ENCODE measurements around the gene SEPSECS. TPM values are rescaled to one million over a fixed set of nuclear protein-coding genes. Genes with fewer than 3 reads are reported as not detected.

The SEPSECS gene
- total and polyA plus RNA-seq, 9 donors = 4.0 to 11.0 (median 8.6) TPM

DNA sequence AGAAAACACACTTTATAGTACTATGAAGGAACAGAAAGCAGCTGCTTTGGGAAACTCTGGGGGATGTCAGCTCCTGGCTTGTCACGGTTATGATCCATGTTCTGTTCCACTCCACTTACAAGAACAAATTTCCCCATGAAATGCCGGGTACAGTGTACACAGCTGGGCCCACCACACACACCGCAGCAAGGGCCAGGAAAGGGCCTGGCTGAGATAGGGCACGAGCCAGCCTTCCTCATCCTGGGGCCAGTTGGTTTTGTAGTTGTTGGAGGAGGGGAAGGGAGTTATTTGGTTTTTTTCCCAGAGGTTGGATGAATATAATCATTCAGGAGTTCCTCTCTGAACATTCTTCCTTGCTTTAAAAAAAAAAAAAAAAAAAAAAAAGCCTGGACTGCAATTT, 56.8 kb downstream of the SEPSECS start:
- WGBS, 3 donors = 2 to 7% (median 3%) methylated on average over 4 of the region's 4 CpGs
- peak overlapping the region; percentile 4 to 59 for H3K27ac ChIP-seq

GRCh38 chr4:25101836-25102235, 58.4 kb downstream of the SEPSECS start:
- H3K27ac ChIP-seq = no peak overlapping the region
- H3K27me3 ChIP-seq = no peaks in the 10 kb centered on the region
- no peak overlapping the region for H3K4me3 ChIP-seq
- intact Hi-C loops (cut with DNase I) = loop anchor here in 2 of 4 donors (2.0 to 10.0 kb wide), 2 partner anchors 49 to 53 kb away; no protein-coding TSS in a partner anchor
- no peaks in the 10 kb centered on the region for H3K9me3 ChIP-seq
- H3K36me3 ChIP-seq = no peaks in the 10 kb centered on the region
- no peak for DNase-seq
- peaks cover 11% of the 10 kb centered on the region for H3K4me1 ChIP-seq (ENCODE audit: insufficient read depth)
- 92 to 97% (median 94%) methylated on average over 5 of the region's 5 CpGs for WGBS, 3 donors
- TF ChIP-seq POLR2A (IDR thresholded peaks at IDR 0.05) = no peak
- TF ChIP-seq EP300 (IDR thresholded peaks at IDR 0.05) = no peak
- no peak for TF ChIP-seq CTCF (IDR thresholded peaks at IDR 0.05)

More for the DNA sequence above, 56.8 kb downstream of the SEPSECS start:
- no peak for TF ChIP-seq EP300 (IDR thresholded peaks at IDR 0.05)
- no peak for TF ChIP-seq POLR2A (IDR thresholded peaks at IDR 0.05)
- TF ChIP-seq CTCF (IDR thresholded peaks at IDR 0.05) = no peak
- H3K4me1 ChIP-seq (ENCODE audit: insufficient read depth) = peaks cover 11% of the 10 kb centered on the region
- H3K4me3 ChIP-seq = no peak overlapping the region
- no peaks in the 10 kb centered on the region for H3K36me3 ChIP-seq
- DNase-seq = peak; percentile 43 to 74 (median 59)
- H3K9me3 ChIP-seq = no peaks in the 10 kb centered on the region
- H3K27me3 ChIP-seq = no peaks in the 10 kb centered on the region
- intact Hi-C loops (cut with DNase I) = loop anchor here in 1 of 4 donors (10.0 kb wide), 1 partner anchor 51 kb away; no protein-coding TSS in a partner anchor

- Histone ChIP-seq H3K9me3 (no peaks in the 10 kb centered on the region), H3K4me3 (no peak overlapping the region), H3K36me3 (no peaks in the 10 kb centered on the region), H3K27me3 (no peaks in the 10 kb centered on the region), H3K27ac (no peak overlapping the region), H3K4me1 (ENCODE audit: insufficient read depth) (peaks cover 11% of the 10 kb centered on the region)
- TF ChIP-seq POLR2A (IDR thresholded peaks at IDR 0.05) = no peak
- TF ChIP-seq CTCF (IDR thresholded peaks at IDR 0.05) = no peak
- no peak for TF ChIP-seq EP300 (IDR thresholded peaks at IDR 0.05)
- no peak for DNase-seq
- intact Hi-C loops (cut with DNase I) = loop anchor here in 2 of 4 donors (2.0 to 10.0 kb wide), 2 partner anchors 48 to 54 kb away; no protein-coding TSS in a partner anchor
Measured at GRCh38 chr4:25100710-25101109, 59.5 kb downstream of the SEPSECS start.

DNA sequence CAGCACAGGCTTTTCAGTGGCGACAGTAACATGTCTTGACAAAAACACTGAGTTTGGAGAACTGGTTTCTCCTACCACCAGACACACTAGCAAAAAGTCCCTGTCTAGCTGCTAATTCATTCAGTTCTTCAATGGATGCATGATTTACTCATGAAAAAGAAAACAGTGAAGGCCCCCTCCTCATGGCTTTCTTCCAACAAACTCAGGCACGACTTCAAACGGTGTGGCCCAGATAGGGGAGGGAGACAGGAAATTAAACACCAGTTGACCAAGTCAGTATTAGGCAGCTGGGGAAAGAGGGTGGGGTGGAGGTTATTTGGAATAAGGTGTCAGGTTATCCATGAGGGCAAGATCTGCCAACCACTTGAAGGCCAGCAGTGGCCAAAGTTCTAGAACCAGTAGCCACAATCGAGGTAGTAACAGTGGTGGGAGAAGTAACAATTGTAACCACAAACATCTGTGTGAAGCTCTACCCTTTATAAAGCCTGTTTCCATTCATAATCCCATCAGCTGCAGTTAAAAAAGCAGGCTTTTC, 60.2 kb downstream of the SEPSECS start:
- no peaks in the 10 kb centered on the region for H3K9me3 ChIP-seq
- H3K4me3 ChIP-seq = no peak overlapping the region
- peaks cover 11% of the 10 kb centered on the region for H3K4me1 ChIP-seq (ENCODE audit: insufficient read depth)
- TF ChIP-seq CTCF (IDR thresholded peaks at IDR 0.05) = no peak
- TF ChIP-seq POLR2A (IDR thresholded peaks at IDR 0.05) = no peak
- no peak for TF ChIP-seq EP300 (IDR thresholded peaks at IDR 0.05)
- WGBS, 3 donors = 15 to 17% (median 15%) methylated on average over 4 of the region's 4 CpGs
- no peaks in the 10 kb centered on the region for H3K36me3 ChIP-seq
- no peaks in the 10 kb centered on the region for H3K27me3 ChIP-seq
- H3K27ac ChIP-seq = no peak overlapping the region
- no peak for DNase-seq
- intact Hi-C loops (cut with DNase I) = loop anchor here in 2 of 4 donors (2.0 to 10.0 kb wide), 2 partner anchors 47 to 55 kb away; no protein-coding TSS in a partner anchor
